HepG2 (cell line): ENCODE results near the gene PCDHB11. TPM values are rescaled to one million over a fixed set of nuclear protein-coding genes. Genes with fewer than 3 reads are reported as not detected.
"Not testable (repeated sequence)": the region's sequence is repeated elsewhere in the genome, so short reads cannot be mapped to it uniquely, and the experiment has no call there.

Experiments used
- ATAC-seq: fragments of 200-7000 bp; cut with Tn5 transposase; 3 replicates; pipeline ENCODE4 v1.9.1; 2020; ENCODE audit warnings: mild to moderate bottlenecking, moderate library complexity
- BruUV-seq: library from RNA; stranded (reverse); fragments of 400-500 nt; replicated peaks from 2 replicates; lab custom pipeline; 2021; lab: Mats Ljungman, UMichigan
- CTCF ChIA-PET: fragments of 300-600 bp; formaldehyde crosslinking; extraction: SDS; loops from one replicate; lab custom pipeline; 2021; ENCODE audit warnings: low total read pairs, inconsistent platforms, low intra/inter-chr PET ratio; lab: Yijun Ruan, JAX
- POLR2A ChIA-PET: fragments of 350-600 bp; sonication (Branson Sonifier 250); formaldehyde crosslinking; loops from one replicate; lab custom pipeline; 2020; ENCODE audit warnings: antibody characterized with exemption, inconsistent platforms; lab: Yijun Ruan, JAX
- DNase-seq: peaks from one replicate; pipeline ENCODE4 v3.0.0-alpha.2; 2015; ENCODE audit warnings: low spot score
- FAIRE-seq: peaks from 3 replicates; lab custom pipeline; 2011; peaks lifted over from hg19 to GRCh38; lab: Jason Lieb, UNC
- H2AFZ ChIP-seq: one replicate; pipeline ENCODE4 v1.6.1; 2011; ENCODE audit warnings: low read length, inconsistent platforms
- H3K27ac ChIP-seq: fragments of 300-600 bp; 3 replicates; pipeline ENCODE4 v1.8.0; 2011; ENCODE audit warnings: mixed run types, mild to moderate bottlenecking, mixed read lengths, low read length, inconsistent platforms; ENCODE audit not compliant: insufficient read depth; ENCODE audit errors: extremely low read length
- H3K27me3 ChIP-seq, 2 experiments: fragments of 200-600 bp in 1 of 2; 2 replicates in 1 of 2; 3 replicates in 1 of 2; pipeline versions ENCODE4 v1.6.0 to v1.8.0; 2011; ENCODE audit warnings: low read length in 2 of 2, mild to moderate bottlenecking in 2 of 2, moderate library complexity in 2 of 2, inconsistent platforms in 1 of 2; ENCODE audit not compliant: insufficient read depth in 2 of 2, control insufficient read depth in 1 of 2
- H3K36me3 ChIP-seq, 2 experiments: fragments of 200-600 bp in 1 of 2; replicated peaks in 1 of 2; 2 replicates in 1 of 2; 3 replicates in 1 of 2; pipeline versions ENCODE4 v1.5.1 to v1.8.0; 2011; ENCODE audit warnings: low read length in 2 of 2, inconsistent platforms in 1 of 2; ENCODE audit not compliant: insufficient read depth in 2 of 2, control insufficient read depth in 1 of 2
- H3K4me1 ChIP-seq: 2 replicates; pipeline ENCODE4 v1.5.1; 2012; ENCODE audit warnings: low read length, inconsistent platforms; ENCODE audit not compliant: insufficient read depth
- H3K4me2 ChIP-seq: 2 replicates; pipeline ENCODE4 v1.6.0; 2011; ENCODE audit warnings: low read depth, low read length, inconsistent platforms
- H3K4me3 ChIP-seq, 3 experiments: fragments of 200-600 bp in 1 of 3; sonication (generic), shearing (Covaris generic) in 1 of 3; replicated peaks in 1 of 3; 2 replicates each; pipeline ENCODE4 v1.5.1; 2011 to 2016; ENCODE audit warnings: low read length in 3 of 3, inconsistent platforms in 2 of 3, low read depth in 2 of 3, mild to moderate bottlenecking in 2 of 3, control low read depth in 1 of 3, mixed read lengths in 1 of 3; ENCODE audit not compliant: insufficient read depth in 1 of 3
- H3K79me2 ChIP-seq: one replicate; pipeline ENCODE4 v1.6.1; 2011; ENCODE audit warnings: low read length, inconsistent platforms; ENCODE audit not compliant: insufficient read depth
- H3K9ac ChIP-seq: 2 replicates; pipeline ENCODE4 v1.6.0; 2011; ENCODE audit warnings: mild to moderate bottlenecking, low read depth, low read length, inconsistent platforms; ENCODE audit not compliant: insufficient read depth
- H3K9me3 ChIP-seq: 2 replicates; pipeline ENCODE4 v1.5.1; 2012; ENCODE audit warnings: mild to moderate bottlenecking, low read length
- H4K20me1 ChIP-seq: 2 replicates; pipeline ENCODE4 v1.6.0; 2011; ENCODE audit warnings: inconsistent platforms, mild to moderate bottlenecking, low read length, moderate library complexity; ENCODE audit not compliant: insufficient read depth
- ESRRA ChIP-seq: sonication (generic); formaldehyde crosslinking; IDR thresholded peaks from 2 replicates; pipeline ENCODE4 v1.5.1; 2020; ENCODE audit warnings: mild to moderate bottlenecking, low read depth, missing genetic modification reagents
- HNRNPUL1 ChIP-seq: fragments of 200-400 bp; formaldehyde crosslinking; IDR thresholded peaks from 2 replicates; pipeline ENCODE4 v1.6.1; 2017; ENCODE audit warnings: low read depth, mild to moderate bottlenecking, low read length, moderate library complexity
- KLF13 ChIP-seq: sonication (generic); formaldehyde crosslinking; IDR thresholded peaks from 2 replicates; pipeline ENCODE4 v1.4.0; 2020; ENCODE audit warnings: mild to moderate bottlenecking, missing genetic modification reagents
- MEF2D ChIP-seq: sonication (generic); formaldehyde crosslinking; IDR thresholded peaks from 2 replicates; pipeline ENCODE4 v1.5.1; 2020; ENCODE audit warnings: mild to moderate bottlenecking, missing genetic modification reagents
- SMARCE1 ChIP-seq: fragments of 450-650 bp; IDR thresholded peaks from 2 replicates; pipeline ENCODE4 v1.6.1; 2017; ENCODE audit warnings: borderline replicate concordance
- WGBS: methylation state at CpG from one replicate; pipeline ENCODE4 v1.1.6; 2017; ENCODE audit warnings: low lambda C conversion rate; 5-methylcytosine and 5-hydroxymethylcytosine counted together
- in situ Hi-C: cut with HindIII; loops from 2 replicates; pipeline ENCODE4 v1.10.0; 2017; ENCODE audit warnings: low pct_unique_long_range_greater_than_20kb; ENCODE audit not compliant: extremely low pct_ligation_motif_present
- intact Hi-C: fragments of 100-400 bp; cut with micrococcal nuclease; formaldehyde crosslinking; loops from one replicate; pipeline ENCODE4 v1.10.0; 2022; ENCODE audit not compliant: unreplicated experiment
- polyA plus RNA-seq, 8 experiments: library from polyadenylated mRNA; depleted of rRNA in 3 of 8; stranded (reverse) in 7 of 8; unstranded in 1 of 8; fragments of >200 nt; fragmentation: Illumina TruSeq in 4 of 8; extraction: Trizol in 4 of 8; gene quantifications; 2 replicates each; pipeline versions ENCODE4 v1.2.1 to v1.2.3, GENCODE V29; 2011 to 2016; ENCODE audit warnings: low read depth in 4 of 8, missing spikeins in 1 of 8, mixed read lengths in 1 of 8; ENCODE audit not compliant: insufficient read depth in 1 of 8
- total RNA-seq, 5 experiments: library from RNA; depleted of rRNA; stranded (reverse); fragments of >200 nt; fragmentation: Illumina TruSeq; extraction: Trizol; gene quantifications; 2 replicates each; pipeline ENCODE4 v1.2.3, GENCODE V29; 2016; ENCODE audit warnings: low read depth in 1 of 5
- TF ChIP-seq, protein P1 (sequence below): sonication (generic); formaldehyde crosslinking; IDR thresholded peaks from 2 replicates; pipeline ENCODE4 v1.9.0; 2021; ENCODE audit warnings: mild to moderate bottlenecking, missing genetic modification reagents
- TF ChIP-seq, protein P2 (sequence below), 2 experiments: sonication (generic) in 1 of 2; formaldehyde crosslinking in 1 of 2; IDR thresholded peaks; 2 replicates each; pipeline versions ENCODE4 v1.4.0 to v1.6.1; 2016 to 2020; ENCODE audit warnings: borderline replicate concordance in 1 of 2, low read depth in 1 of 2, mild to moderate bottlenecking in 1 of 2, missing genetic modification reagents in 1 of 2

PCDHB11 gene
- total and polyA plus RNA-seq, 2 of the 13 experiments (the other 11 are each of a cell fraction or from before 2014, with no cell fraction given): 0.07 TPM; not detected in 1

DNA sequence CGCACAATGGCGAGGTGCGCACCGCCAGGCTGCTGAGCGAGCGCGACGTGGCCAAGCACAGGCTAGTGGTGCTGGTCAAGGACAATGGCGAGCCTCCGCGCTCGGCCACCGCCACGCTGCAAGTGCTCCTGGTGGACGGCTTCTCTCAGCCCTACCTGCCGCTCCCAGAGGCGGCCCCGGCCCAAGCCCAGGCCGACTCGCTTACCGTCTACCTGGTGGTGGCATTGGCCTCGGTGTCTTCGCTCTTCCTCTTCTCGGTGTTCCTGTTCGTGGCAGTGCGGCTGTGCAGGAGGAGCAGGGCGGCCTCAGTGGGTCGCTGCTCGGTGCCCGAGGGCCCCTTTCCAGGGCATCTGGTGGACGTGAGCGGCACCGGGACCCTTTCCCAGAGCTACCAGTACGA lies 48.0 kb downstream of the PCDHB11 start:
- in situ Hi-C loops, H3K27ac ChIP-seq, H3K4me3 ChIP-seq, FAIRE-seq, BruUV-seq, H3K79me2 ChIP-seq, H2AFZ ChIP-seq, H4K20me1 ChIP-seq, DNase-seq, H3K9ac ChIP-seq, CTCF ChIA-PET, H3K36me3 ChIP-seq, H3K4me2 ChIP-seq, intact Hi-C loops, POLR2A ChIA-PET, H3K4me1 ChIP-seq, ATAC-seq, H3K27me3 ChIP-seq: not testable (repeated sequence)
- H3K9me3 ChIP-seq: peaks cover 79% of the 10 kb centered on the region
- 71% methylated on average over 16 of the region's 34 CpGs for WGBS

DNA sequence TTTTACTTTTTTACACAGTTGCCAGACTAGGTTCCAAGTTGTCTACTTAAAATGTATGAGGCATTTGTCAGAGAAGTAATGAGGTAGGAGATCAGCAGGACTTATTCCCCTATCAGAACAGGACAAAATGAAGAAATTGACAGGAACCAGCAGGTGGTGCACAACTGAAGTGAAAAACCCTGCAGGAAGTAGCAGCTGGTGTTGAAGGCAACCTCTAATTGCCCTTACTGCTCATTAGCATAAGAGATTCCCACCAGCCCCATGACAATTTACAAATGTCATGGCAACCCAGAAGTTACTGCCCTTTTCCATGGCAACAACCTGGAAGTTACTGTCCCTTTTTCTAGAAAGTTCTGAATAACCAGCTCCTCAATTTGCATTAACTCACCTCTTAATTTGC lies 51.1 kb downstream of the PCDHB11 start:
- H3K4me2 ChIP-seq: no peak overlapping the region
- intact Hi-C loops: no loop called here
- DNase-seq (no peak), ATAC-seq (no peak), FAIRE-seq (no peak)
- no peak overlapping the region for H3K9ac ChIP-seq
- ChIA-PET CTCF (no interaction called here), POLR2A (no interaction called here)
- no peaks in the 10 kb centered on the region; a peak in 1 of 5 replicates for H3K27me3 ChIP-seq
- H3K27ac ChIP-seq: no peak overlapping the region
- no peaks in the 10 kb centered on the region for H3K36me3 ChIP-seq
- no peak overlapping the region for H3K4me3 ChIP-seq
- H4K20me1 ChIP-seq: no peaks in the 10 kb centered on the region
- peaks cover 90% of the 10 kb centered on the region for H3K9me3 ChIP-seq
- no TSS peak for BruUV-seq
- in situ Hi-C loops: loop anchor here (25.0 kb wide), 1 partner anchor 488 kb away; no protein-coding TSS in a partner anchor
- H2AFZ ChIP-seq: no peak overlapping the region
- no peaks in the 10 kb centered on the region for H3K4me1 ChIP-seq
- no peaks in the 10 kb centered on the region for H3K79me2 ChIP-seq
- TF ChIP-seq, protein P1, sequence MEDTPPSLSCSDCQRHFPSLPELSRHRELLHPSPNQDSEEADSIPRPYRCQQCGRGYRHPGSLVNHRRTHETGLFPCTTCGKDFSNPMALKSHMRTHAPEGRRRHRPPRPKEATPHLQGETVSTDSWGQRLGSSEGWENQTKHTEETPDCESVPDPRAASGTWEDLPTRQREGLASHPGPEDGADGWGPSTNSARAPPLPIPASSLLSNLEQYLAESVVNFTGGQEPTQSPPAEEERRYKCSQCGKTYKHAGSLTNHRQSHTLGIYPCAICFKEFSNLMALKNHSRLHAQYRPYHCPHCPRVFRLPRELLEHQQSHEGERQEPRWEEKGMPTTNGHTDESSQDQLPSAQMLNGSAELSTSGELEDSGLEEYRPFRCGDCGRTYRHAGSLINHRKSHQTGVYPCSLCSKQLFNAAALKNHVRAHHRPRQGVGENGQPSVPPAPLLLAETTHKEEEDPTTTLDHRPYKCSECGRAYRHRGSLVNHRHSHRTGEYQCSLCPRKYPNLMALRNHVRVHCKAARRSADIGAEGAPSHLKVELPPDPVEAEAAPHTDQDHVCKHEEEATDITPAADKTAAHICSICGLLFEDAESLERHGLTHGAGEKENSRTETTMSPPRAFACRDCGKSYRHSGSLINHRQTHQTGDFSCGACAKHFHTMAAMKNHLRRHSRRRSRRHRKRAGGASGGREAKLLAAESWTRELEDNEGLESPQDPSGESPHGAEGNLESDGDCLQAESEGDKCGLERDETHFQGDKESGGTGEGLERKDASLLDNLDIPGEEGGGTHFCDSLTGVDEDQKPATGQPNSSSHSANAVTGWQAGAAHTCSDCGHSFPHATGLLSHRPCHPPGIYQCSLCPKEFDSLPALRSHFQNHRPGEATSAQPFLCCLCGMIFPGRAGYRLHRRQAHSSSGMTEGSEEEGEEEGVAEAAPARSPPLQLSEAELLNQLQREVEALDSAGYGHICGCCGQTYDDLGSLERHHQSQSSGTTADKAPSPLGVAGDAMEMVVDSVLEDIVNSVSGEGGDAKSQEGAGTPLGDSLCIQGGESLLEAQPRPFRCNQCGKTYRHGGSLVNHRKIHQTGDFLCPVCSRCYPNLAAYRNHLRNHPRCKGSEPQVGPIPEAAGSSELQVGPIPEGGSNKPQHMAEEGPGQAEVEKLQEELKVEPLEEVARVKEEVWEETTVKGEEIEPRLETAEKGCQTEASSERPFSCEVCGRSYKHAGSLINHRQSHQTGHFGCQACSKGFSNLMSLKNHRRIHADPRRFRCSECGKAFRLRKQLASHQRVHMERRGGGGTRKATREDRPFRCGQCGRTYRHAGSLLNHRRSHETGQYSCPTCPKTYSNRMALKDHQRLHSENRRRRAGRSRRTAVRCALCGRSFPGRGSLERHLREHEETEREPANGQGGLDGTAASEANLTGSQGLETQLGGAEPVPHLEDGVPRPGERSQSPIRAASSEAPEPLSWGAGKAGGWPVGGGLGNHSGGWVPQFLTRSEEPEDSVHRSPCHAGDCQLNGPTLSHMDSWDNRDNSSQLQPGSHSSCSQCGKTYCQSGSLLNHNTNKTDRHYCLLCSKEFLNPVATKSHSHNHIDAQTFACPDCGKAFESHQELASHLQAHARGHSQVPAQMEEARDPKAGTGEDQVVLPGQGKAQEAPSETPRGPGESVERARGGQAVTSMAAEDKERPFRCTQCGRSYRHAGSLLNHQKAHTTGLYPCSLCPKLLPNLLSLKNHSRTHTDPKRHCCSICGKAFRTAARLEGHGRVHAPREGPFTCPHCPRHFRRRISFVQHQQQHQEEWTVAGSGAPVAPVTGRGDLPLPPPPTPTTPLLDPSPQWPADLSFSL (CRISPR knock-in tag): no peak
- TF ChIP-seq ESRRA (CRISPR knock-in tag): no peak
- TF ChIP-seq SMARCE1: no peak
- TF ChIP-seq HNRNPUL1: no peak
- no peak for TF ChIP-seq KLF13 (CRISPR knock-in tag)
- TF ChIP-seq, protein P2, sequence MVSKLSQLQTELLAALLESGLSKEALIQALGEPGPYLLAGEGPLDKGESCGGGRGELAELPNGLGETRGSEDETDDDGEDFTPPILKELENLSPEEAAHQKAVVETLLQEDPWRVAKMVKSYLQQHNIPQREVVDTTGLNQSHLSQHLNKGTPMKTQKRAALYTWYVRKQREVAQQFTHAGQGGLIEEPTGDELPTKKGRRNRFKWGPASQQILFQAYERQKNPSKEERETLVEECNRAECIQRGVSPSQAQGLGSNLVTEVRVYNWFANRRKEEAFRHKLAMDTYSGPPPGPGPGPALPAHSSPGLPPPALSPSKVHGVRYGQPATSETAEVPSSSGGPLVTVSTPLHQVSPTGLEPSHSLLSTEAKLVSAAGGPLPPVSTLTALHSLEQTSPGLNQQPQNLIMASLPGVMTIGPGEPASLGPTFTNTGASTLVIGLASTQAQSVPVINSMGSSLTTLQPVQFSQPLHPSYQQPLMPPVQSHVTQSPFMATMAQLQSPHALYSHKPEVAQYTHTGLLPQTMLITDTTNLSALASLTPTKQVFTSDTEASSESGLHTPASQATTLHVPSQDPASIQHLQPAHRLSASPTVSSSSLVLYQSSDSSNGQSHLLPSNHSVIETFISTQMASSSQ (IDR thresholded peaks at IDR 0.05; ENCODE audit: low read depth): no peak
- TF ChIP-seq, protein P2 (CRISPR knock-in tag; IDR thresholded peaks at IDR 0.05; ENCODE audit: borderline replicate concordance): no peak
- no peak for TF ChIP-seq MEF2D (CRISPR knock-in tag)
